Prostate gland (tissue), 2 donors: ENCODE results near the gene WDR91.

ENCODE experiments used
- CTCF ChIP-seq, 4 experiments: fragments of 200-600 bp in 2 of 4; fragments of 450-650 bp in 2 of 4; sonication (generic) in 2 of 4; IDR thresholded peaks; 1 replicate in 3 of 4; 2 replicates in 1 of 4; pipeline ENCODE4 v1.5.1; 2016 to 2019; ENCODE audit warnings: antibody characterized with exemption in 4 of 4, mild to moderate bottlenecking in 2 of 4, moderate library complexity in 2 of 4
- POLR2AphosphoS5 ChIP-seq: sonication (generic); formaldehyde crosslinking; IDR thresholded peaks from one replicate; pipeline ENCODE4 v1.6.1; 2017; ENCODE audit warnings: antibody characterized with exemption

- TF ChIP-seq CTCF (IDR thresholded peaks at IDR 0.05) (no peak), POLR2AphosphoS5 (no peak)
Measured at GRCh38 chr7:135242096-135242684, 30.9 kb upstream of the WDR91 start.
